Neuron (in vitro differentiated cells): ENCODE measurements around the gene WDFY4.

Source experiments
- H2AFZ ChIP-seq: one replicate; pipeline ENCODE4 v1.6.1; 2013; ENCODE audit warnings: low read depth, mild to moderate bottlenecking, inconsistent platforms, low read length, moderate library complexity
- H3K27me3 ChIP-seq: one replicate; pipeline ENCODE4 v1.6.1; 2013; ENCODE audit warnings: low read length; ENCODE audit not compliant: insufficient read depth
- H3K36me3 ChIP-seq: one replicate; pipeline ENCODE4 v1.6.1; 2013; ENCODE audit warnings: low read length; ENCODE audit not compliant: insufficient read depth
- H3K4me1 ChIP-seq: one replicate; pipeline ENCODE4 v1.6.1; 2013; ENCODE audit warnings: low read length; ENCODE audit not compliant: insufficient read depth
- H3K4me3 ChIP-seq: 2 replicates; pipeline ENCODE4 v1.5.1; 2013; ENCODE audit warnings: mild to moderate bottlenecking, low read length, moderate library complexity
- H3K9me3 ChIP-seq: one replicate; pipeline ENCODE4 v1.6.1; 2013; ENCODE audit warnings: low read length

WDFY4 gene

DNA sequence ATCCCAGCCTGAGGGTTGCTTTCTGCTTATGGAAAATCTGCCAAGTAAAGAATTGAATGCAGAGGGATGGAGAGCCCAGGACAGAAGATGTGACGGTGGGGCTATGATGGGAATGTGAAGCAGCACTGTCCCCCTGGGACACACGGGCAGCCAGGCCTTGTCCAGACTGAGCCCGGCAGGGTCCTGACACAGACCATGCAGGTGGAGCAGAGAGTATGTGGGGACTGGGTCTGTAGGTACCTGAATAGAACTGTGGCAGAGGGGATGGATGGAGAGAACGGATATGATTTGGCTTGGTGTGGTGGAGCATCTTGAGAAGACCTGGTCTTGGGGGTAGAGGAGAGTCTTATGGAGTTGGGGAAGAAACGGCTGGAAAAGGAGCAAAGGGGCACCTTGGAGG is 255.7 kb downstream of the WDFY4 start:
- no peak overlapping the region for H2AFZ ChIP-seq
- H3K4me3 ChIP-seq, result no peak overlapping the region
- H3K36me3 ChIP-seq, result no peaks in the 10 kb centered on the region
- no peaks in the 10 kb centered on the region for H3K27me3 ChIP-seq
- no peaks in the 10 kb centered on the region for H3K9me3 ChIP-seq
- H3K4me1 ChIP-seq, result peaks cover 8% of the 10 kb centered on the region

DNA sequence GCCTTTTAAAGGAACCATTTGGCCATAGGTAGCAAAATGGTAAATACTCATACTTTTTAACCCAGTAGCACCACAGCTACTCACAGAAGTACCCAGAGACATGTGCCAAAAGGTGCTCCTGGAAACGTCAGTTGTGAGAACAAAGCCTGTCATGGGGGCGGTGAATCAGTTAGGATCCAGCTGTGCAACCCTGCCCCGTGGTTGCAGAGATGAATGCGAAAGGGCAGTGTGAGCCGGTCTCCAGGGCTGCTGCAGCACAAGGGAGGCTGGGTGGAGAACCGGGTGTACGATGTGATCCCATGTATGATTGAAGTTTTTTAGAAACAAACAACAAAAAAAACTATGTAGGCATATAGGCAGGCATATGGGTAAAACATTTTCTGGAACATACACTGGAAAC is 256.3 kb downstream of the WDFY4 start:
- no peak overlapping the region for H2AFZ ChIP-seq
- H3K4me1 ChIP-seq, result peaks cover 6% of the 10 kb centered on the region
- no peaks in the 10 kb centered on the region for H3K27me3 ChIP-seq
- H3K4me3 ChIP-seq, result no peak overlapping the region
- no peaks in the 10 kb centered on the region for H3K9me3 ChIP-seq
- no peaks in the 10 kb centered on the region for H3K36me3 ChIP-seq

DNA sequence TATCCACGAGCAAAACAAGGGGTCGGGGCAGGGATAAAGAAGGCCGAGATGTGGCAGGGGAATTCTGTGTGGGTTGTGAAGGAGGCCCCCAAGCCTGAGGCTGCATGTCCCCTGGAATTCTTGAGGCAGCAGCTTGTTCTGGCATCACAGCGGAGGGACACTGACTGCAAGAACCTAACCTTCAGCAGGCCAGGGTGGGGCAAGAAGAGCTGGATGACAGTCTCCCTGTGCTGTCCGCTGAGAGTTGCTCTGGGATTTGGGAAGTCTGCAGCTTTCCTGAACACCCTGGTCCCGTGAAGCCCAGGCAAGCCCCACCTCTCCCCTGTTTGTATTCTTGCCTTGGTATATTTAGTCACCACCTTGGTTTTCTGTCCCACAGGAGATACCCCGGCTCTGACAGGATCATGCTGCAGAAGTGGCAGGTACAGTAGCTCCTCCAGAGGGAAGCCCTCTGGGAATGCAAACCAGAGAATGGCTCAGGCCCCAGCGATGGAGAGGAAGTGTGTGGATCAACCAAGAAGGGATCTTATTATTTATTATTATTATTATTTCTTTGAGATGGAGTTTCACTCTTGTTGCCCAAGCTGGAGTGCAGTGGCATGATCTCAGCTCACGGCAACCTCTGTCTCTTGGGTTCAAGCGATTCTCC is 256.9 kb downstream of the WDFY4 start:
- no peaks in the 10 kb centered on the region for H3K27me3 ChIP-seq
- H3K36me3 ChIP-seq, result no peaks in the 10 kb centered on the region
- no peaks in the 10 kb centered on the region for H3K9me3 ChIP-seq
- no peak overlapping the region for H2AFZ ChIP-seq
- H3K4me3 ChIP-seq, result no peak overlapping the region
- H3K4me1 ChIP-seq, result peaks cover 6% of the 10 kb centered on the region

DNA sequence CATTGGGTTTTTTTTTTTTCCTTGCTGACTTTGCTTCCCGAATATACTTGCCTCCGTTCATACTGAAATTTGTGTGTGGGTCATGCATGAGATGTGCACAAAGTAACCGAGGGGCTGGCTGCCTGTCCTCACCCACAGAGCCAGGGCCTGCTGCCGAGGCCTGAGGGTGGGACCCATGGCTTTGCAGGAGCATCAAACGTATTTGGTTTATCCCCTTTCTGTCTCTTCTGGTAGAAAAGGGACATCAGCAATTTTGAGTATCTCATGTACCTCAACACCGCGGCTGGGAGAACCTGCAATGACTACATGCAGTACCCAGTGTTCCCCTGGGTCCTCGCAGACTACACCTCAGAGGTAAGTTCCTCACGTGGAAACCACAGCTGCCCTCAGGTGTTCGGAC is 258.4 kb downstream of the WDFY4 start:
- Histone ChIP-seq H2AFZ (no peak overlapping the region), H3K4me3 (no peak overlapping the region), H3K27me3 (no peaks in the 10 kb centered on the region), H3K4me1 (peaks cover 6% of the 10 kb centered on the region), H3K36me3 (no peaks in the 10 kb centered on the region), H3K9me3 (no peaks in the 10 kb centered on the region)

DNA sequence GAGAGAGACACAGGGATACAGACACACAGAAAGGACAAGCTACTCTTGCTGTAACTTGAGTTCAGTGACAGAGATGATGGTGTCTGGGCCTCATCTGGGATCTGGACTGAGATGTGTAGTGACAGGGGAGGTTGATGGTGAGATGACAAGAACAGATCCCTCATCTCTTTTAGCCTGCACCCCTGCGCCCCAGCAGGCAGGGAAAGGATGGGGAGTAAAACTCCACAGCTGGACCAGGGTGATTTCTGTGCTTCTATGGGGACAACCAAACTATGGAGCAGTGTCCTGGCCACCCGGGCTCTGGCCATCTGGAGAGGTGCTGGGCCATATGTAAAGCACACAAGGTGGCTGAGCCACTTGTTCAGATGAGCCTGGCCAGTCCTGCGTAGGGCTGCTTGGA is 259.5 kb downstream of the WDFY4 start:
- H3K4me3 ChIP-seq, result no peak overlapping the region
- no peaks in the 10 kb centered on the region for H3K27me3 ChIP-seq

DNA sequence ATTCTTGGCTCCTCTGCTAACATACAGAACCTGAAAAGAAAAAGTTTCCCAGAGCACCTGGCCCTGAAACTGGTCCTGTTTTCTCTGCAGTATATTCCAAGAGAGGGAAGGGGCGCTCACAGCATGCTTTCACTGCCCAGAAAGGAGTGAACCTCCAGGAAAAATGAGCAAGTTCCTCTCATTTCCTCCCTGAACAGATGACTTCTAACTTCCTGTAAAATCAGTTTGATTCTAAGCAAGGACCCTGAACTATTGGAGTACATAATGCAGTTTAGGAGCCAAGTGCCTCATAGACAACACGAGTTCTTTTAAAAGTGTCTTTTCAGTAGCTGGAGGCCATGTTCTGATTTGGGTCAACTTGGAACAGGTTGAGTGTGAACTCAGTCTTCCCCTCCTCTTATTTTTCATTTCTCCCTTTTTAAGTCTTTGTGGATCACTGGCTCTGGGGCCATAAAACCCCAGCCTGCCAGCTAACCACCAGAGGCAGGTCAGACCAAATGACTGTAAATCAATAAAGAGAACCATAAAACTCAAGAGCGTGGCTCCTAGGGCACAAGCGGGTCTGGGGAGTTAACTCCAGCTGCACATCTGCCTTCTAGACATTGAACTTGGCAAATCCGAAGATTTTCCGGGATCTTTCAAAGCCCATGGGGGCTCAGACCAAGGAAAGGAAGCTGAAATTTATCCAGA is 260.9 kb downstream of the WDFY4 start:
- Histone ChIP-seq H2AFZ (no peak overlapping the region), H3K4me1 (peaks cover 6% of the 10 kb centered on the region), H3K4me3 (no peak overlapping the region), H3K9me3 (no peaks in the 10 kb centered on the region), H3K27me3 (no peaks in the 10 kb centered on the region), H3K36me3 (no peaks in the 10 kb centered on the region)

More for the DNA sequence above, 259.5 kb downstream of the WDFY4 start:
- no peaks in the 10 kb centered on the region for H3K36me3 ChIP-seq
- no peak overlapping the region for H2AFZ ChIP-seq
- H3K4me1 ChIP-seq, result peaks cover 6% of the 10 kb centered on the region
- H3K9me3 ChIP-seq, result no peaks in the 10 kb centered on the region

DNA sequence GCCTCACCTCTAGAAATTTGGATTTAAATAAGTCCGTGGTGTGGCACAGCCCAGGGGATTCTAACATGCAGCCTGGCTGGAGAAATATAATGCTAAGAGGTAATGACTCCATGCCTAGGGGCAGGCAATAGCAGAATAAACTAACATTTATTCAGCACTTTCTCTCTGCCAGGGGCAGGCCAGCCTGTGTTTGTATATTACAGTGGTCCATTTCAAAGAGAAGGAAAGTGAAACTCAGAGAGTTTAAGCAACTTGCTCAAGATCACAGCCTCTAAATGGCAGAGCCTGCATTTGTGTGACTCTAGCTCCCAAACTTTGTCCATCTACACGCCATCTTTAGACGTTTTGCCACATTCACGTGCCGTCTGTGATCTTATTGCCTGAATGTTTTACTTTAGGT is 261.7 kb downstream of the WDFY4 start:
- Histone ChIP-seq H3K4me1 (peaks cover 2% of the 10 kb centered on the region), H3K27me3 (no peaks in the 10 kb centered on the region), H3K36me3 (no peaks in the 10 kb centered on the region), H3K9me3 (no peaks in the 10 kb centered on the region), H2AFZ (no peak overlapping the region), H3K4me3 (no peak overlapping the region)

DNA sequence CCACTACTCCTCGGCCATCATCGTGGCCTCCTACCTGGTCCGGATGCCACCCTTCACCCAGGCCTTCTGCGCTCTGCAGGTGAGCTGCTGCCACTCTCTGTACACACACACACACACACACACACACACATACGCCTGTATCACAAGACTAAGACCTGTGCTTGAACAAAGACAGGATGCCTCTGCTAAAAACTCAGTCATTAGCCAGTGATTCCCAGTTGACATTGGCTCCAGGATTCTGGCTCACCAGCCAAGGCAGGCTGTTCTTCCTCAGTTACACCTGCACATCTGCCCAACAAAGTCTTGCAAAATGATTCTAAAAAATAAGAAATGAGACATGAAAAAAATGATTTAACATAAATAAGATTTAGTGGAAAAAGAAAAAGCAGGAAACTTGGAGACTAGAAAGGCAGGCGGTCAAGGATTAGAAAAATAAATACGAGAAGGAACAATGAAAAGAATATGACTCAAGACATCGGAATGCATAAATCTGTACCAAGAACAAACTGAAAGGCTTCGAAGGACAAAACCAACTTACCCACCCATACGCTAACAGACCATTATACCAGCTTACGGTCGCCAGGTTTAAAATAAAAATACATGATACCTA is 262.3 kb downstream of the WDFY4 start:
- Histone ChIP-seq H3K36me3 (no peaks in the 10 kb centered on the region), H3K9me3 (no peaks in the 10 kb centered on the region), H2AFZ (no peak overlapping the region), H3K27me3 (no peaks in the 10 kb centered on the region), H3K4me1 (no peaks in the 10 kb centered on the region), H3K4me3 (no peak overlapping the region)

DNA sequence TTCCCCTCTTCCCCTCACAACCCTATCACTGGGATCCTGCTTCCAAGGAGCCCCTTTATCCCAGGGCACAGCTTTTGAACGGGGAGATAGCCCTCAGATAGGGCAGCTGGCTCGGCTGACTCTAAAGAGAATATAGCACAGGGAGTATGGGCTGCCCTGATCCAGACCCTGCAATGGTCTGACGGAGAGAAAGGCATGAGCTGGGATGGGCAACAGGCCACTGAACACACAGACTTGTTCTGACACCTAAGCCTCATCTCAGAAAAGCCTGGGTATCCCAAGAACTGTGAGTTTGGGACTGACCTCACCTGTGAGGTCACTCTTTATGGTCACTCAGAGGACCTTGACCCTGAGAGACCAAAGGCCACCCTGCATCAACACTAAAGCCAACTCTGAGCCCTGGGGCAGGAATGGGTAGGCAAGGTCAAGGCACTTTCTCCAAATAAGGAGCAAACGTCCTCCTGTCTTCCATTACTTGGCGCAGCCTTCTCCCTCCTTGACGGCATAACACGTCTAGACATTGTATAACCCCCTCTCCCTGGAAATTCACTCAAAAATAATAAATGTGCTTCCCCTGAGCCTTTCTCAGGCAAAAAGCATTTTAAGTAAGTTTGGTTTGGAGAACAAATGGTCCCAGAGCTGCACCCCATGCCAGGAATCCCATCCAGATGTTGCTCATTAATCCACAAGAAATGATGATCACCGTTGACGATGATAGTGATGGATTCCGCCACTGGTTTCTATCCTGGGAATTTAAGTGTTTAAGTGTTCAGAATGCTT is 263.2 kb downstream of the WDFY4 start:
- no peak overlapping the region for H3K4me3 ChIP-seq

DNA sequence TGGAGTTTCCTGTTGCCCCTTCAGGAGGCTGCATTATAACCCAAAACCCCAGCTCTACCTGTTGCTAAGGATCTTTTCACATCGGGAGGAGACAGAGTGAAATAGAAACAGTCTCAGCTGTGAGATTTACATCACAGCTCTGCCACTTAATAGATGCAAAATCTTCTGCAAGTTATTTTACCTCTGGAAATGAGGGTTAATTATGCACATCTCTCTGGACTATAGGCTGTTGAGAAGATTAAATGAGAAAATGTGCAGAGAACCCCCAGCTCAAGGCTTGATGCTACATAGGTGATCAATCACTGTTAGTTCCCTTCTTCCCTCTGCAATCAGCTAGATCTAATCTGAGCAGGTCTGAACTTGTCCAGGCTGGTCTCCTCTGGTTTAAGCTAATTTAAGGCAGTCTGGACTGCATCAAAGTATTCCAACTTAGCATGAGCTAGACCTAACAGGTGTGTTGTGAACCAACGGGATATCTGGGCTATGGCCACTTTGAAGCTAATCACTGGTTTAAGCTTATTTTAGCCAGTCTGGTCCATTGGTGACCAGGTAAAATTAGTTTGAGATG is 263.9 kb downstream of the WDFY4 start:
- Histone ChIP-seq H2AFZ (no peak overlapping the region), H3K4me3 (no peak overlapping the region), H3K36me3 (no peaks in the 10 kb centered on the region), H3K4me1 (no peaks in the 10 kb centered on the region), H3K9me3 (no peaks in the 10 kb centered on the region), H3K27me3 (no peaks in the 10 kb centered on the region)

More for the DNA sequence above, 263.2 kb downstream of the WDFY4 start:
- Histone ChIP-seq H2AFZ (no peak overlapping the region), H3K4me1 (no peaks in the 10 kb centered on the region), H3K27me3 (no peaks in the 10 kb centered on the region), H3K9me3 (no peaks in the 10 kb centered on the region), H3K36me3 (no peaks in the 10 kb centered on the region)

DNA sequence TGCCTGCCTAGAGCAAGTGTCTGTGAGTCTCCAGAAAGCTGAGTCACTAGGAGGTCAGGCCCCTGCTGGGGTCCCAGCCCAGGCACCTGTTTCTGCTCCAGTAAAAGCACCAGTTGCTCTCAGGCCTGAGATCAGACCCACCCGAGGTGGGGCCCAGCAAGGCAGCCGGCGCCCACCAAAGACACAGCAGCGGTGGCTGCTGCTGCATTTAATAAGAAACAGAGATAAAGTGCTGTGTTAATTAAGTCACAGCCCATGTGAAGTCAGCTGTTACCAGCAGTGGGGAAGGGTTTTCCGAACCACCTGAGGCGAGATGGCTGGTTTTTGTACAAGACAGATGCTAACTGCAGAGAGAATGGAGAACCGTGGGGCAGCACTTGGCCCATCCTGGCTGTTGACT is 267.0 kb downstream of the WDFY4 start:
- no peaks in the 10 kb centered on the region for H3K27me3 ChIP-seq
- H3K9me3 ChIP-seq, result no peaks in the 10 kb centered on the region
- no peaks in the 10 kb centered on the region for H3K36me3 ChIP-seq
- H3K4me1 ChIP-seq, result no peaks in the 10 kb centered on the region
- H2AFZ ChIP-seq, result no peak overlapping the region
- H3K4me3 ChIP-seq, result no peak overlapping the region

DNA sequence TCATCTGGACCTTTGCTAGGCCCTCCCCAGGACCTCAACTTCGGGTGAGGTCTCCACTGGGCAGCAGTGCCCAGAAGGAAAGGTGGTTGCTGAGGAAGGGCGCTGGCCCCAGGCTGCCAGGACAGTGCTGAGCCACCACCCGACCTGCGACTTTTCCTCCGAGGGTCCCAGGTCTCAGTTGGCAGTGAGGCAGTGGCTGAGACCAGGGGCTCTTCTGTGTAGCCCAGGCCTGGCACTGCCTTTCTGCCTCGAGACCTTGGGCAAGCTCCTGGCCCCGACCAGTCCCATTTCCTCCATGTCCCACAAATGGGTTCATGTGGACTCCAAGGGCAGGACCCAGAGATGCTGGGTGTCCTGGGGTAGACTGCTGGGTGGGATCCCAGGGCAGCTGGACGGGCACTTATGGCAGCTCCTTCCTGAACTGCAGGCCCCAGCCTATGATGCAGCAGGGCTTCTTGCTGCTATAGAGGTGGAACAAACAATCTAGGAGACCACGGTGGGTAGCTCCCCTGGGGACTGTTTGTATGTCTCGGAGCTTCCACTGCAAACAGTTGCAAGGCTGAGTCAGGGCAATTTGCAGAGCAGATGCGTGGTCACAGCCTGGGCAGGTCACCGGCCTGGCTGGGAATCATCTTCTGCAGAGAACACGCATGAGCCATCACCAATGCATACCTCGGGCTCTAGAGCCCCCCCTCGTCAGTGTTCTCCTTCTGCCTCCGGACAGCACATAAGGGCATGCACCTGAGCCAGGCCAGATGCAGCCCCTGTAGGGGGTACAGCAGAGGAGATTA is 272.9 kb downstream of the WDFY4 start:
- no peak overlapping the region for H2AFZ ChIP-seq
- no peaks in the 10 kb centered on the region for H3K4me1 ChIP-seq
- no peak overlapping the region for H3K4me3 ChIP-seq
- H3K27me3 ChIP-seq, result no peaks in the 10 kb centered on the region
- H3K36me3 ChIP-seq, result no peaks in the 10 kb centered on the region
- no peaks in the 10 kb centered on the region for H3K9me3 ChIP-seq
